Upper lobe of left lung (tissue), 6 donors: ENCODE results near the gene C1orf21. TPM values are rescaled to one million over a fixed set of nuclear protein-coding genes. Genes with fewer than 3 reads are reported as not detected.
A peak's percentile ranks its signal among the peaks of the same experiment; 100 is the strongest.

Source experiments
- ATAC-seq, 2 donors: fragments of 200-7000 bp; cut with Tn5 transposase; one replicate each; pipeline ENCODE4 v1.9.1; 2022; ENCODE audit warnings: mild to moderate bottlenecking in 2 of 2, moderate library complexity in 2 of 2; ENCODE audit not compliant: low FRiP score in 2 of 2
- DNase-seq, 2 donors: peaks; one replicate each; pipeline ENCODE4 v3.0.0-alpha.2; 2019 to 2020
- H3K27ac ChIP-seq, 4 donors: fragments of 200-600 bp; sonication (generic); one replicate each; pipeline ENCODE4 v1.5.1; 2016 to 2019
- H3K27me3 ChIP-seq, 4 donors: fragments of 200-600 bp; sonication (generic); one replicate each; pipeline ENCODE4 v1.5.1; 2017 to 2019
- H3K36me3 ChIP-seq, 4 donors: fragments of 200-600 bp; sonication (generic); one replicate each; pipeline ENCODE4 v1.5.1; 2016 to 2019
- H3K4me1 ChIP-seq, 4 donors: fragments of 200-600 bp; sonication (generic); one replicate each; pipeline ENCODE4 v1.5.1; 2018 to 2019
- H3K4me3 ChIP-seq, 4 donors: fragments of 200-600 bp; sonication (generic); one replicate each; pipeline ENCODE4 v1.5.1; 2017 to 2019; ENCODE audit warnings: mild to moderate bottlenecking in 2 of 4, moderate library complexity in 1 of 4
- H3K9me3 ChIP-seq, 4 donors: fragments of 200-600 bp; sonication (generic); one replicate each; pipeline ENCODE4 v1.5.1; 2018 to 2019
- CTCF ChIP-seq, 6 experiments: fragments of 450-650 bp in 4 of 6; fragments of 200-600 bp in 2 of 6; sonication (generic) in 2 of 6; IDR thresholded peaks; one replicate each; pipeline ENCODE4 v1.5.1; 2016 to 2019; ENCODE audit warnings: antibody characterized with exemption in 6 of 6
- EP300 ChIP-seq, 4 donors: sonication (generic); formaldehyde crosslinking; IDR thresholded peaks; one replicate each; pipeline ENCODE4 v1.5.1; 2017; ENCODE audit warnings: antibody characterized with exemption in 4 of 4, control low read depth in 2 of 4
- POLR2A ChIP-seq, 4 donors: fragments of 450-650 bp; IDR thresholded peaks; one replicate each; pipeline ENCODE4 v1.5.1; 2016 to 2017; ENCODE audit warnings: antibody characterized with exemption in 4 of 4, mild to moderate bottlenecking in 2 of 4
- POLR2AphosphoS5 ChIP-seq, 2 donors: sonication (generic); formaldehyde crosslinking; IDR thresholded peaks; one replicate each; pipeline ENCODE4 v1.5.1; 2017; ENCODE audit warnings: antibody characterized with exemption in 2 of 2
- WGBS, 2 donors: methylation state at CpG; one replicate each; pipeline ENCODE4 v1.1.5; 2017 to 2018; 5-methylcytosine and 5-hydroxymethylcytosine counted together
- total RNA-seq, 6 donors: library from RNA; depleted of rRNA in 4 of 6; stranded (reverse); fragments of >200 nt in 4 of 6; gene quantifications; one replicate each; pipeline versions ENCODE4 v1.1.0 to v1.2.1, GENCODE V29; 2016 to 2021
- donor health status: DM: no; HTN: no; CAD: no; lungs with moderate emphysema.
- donor health status: DM: no; HTN: yes; CAD: no; lungs with severe emphysema.

C1orf21 gene
- total RNA-seq, 6 donors from 2014 or later: 21.4 to 110 (median 49.2) TPM

DNA sequence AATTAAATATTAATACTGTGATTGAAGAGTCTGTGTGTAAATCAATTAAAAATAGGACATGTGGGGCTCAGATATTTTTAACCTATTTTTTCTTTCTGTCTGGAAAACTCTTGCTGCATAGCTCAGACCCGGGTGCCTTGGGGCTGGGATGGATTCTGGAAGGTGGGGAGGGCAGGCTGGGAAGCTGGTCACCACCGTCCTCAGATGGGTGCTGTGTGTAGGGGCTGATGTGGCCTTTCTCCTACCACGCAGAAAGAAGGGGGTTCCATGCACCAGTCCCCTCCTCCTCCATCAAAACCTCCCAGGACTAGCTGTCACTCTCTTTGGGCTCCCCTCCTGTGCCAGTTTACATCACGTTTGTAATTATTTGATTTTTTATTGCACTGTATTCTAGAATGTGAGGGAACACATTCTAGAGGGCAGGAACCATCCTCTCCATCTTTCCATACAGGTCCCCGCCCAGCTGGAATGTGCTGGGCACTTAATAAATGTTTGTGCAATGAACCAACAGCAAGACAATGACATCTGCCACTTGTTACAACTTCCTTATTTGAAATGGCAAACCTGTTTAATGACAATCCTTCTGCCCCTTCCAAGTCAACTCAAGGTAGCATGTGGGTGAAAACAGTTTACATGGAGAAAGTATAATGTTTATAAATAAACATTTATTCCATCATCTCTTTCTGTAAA is 263.5 kb downstream of the C1orf21 start:
- TF ChIP-seq POLR2AphosphoS5 (IDR thresholded peaks at IDR 0.05): no peak
- no peak overlapping the region for H3K4me3 ChIP-seq
- WGBS, 2 donors: 75% methylated on average over 5 of the region's 5 CpGs
- DNase-seq (no peak), ATAC-seq (no peak)
- no peaks in the 10 kb centered on the region for H3K9me3 ChIP-seq
- H3K27ac ChIP-seq: no peak overlapping the region
- H3K27me3 ChIP-seq: no peaks in the 10 kb centered on the region
- peaks cover 4 to 13% (median 7%) of the 10 kb centered on the region in 4 donors for H3K4me1 ChIP-seq
- H3K36me3 ChIP-seq: no peaks in the 10 kb centered on the region

DNA sequence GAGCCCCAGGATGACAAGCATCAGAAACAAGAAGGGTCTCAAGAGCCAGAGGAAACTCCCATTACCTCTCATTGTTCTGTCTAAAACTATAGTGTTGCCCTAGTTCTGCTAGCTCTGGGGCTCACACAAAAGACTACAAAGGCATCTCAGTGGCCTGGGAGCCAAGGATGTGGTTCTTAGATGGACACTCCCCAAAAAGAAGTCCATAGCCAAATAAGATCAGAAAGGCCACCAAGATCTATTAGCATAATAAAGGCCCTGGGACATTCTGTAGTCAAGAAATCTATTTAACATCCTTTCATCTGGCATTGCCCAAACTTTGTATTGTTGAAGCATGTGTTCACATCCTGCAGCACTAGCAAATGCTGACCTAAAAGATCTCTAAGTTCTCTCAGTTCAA is 268.4 kb downstream of the C1orf21 start:
- Histone ChIP-seq H3K36me3 (no peaks in the 10 kb centered on the region), H3K27me3 (no peaks in the 10 kb centered on the region), H3K4me3 (no peak overlapping the region), H3K9me3 (no peaks in the 10 kb centered on the region), H3K4me1 (peaks cover 0 to 4% (median 1%) of the 10 kb centered on the region in 4 donors), H3K27ac (no peak overlapping the region)
- ATAC-seq (no peak), DNase-seq (no peak)
- no peak for TF ChIP-seq CTCF (IDR thresholded peaks at IDR 0.05)

DNA sequence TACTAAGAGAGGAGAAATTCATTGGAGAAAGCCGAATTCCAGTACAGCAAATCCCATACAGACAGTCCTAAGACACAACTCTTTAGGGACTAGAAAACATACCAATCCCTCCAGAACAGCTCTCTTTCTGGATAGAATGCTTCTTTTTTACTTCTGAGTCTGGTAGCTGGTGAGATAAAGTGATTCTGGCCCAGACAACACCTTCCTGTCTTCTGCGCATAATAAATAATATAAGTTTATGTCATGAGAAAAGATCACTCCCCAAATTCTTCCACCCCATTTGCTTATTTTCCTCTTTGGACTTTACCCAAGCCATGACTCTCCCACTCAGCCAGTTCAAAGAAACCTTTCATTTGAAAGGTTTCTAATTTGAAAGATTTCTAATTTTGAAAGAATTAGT is 269.4 kb downstream of the C1orf21 start:
- peak in 1 of 2 donors; percentile 43 for ATAC-seq
- no peaks in the 10 kb centered on the region for H3K36me3 ChIP-seq
- 84 to 90% methylated on average over 2 of the region's 2 CpGs for WGBS, 2 donors
- no peaks in the 10 kb centered on the region for H3K4me1 ChIP-seq
- H3K27ac ChIP-seq: no peak overlapping the region
- H3K9me3 ChIP-seq: no peaks in the 10 kb centered on the region
- no peaks in the 10 kb centered on the region for H3K27me3 ChIP-seq
- H3K4me3 ChIP-seq: no peak overlapping the region
- no peak for DNase-seq
- no peak for TF ChIP-seq CTCF (IDR thresholded peaks at IDR 0.05)
- no peak for TF ChIP-seq EP300 (IDR thresholded peaks at IDR 0.05)
- no peak for TF ChIP-seq POLR2A (IDR thresholded peaks at IDR 0.05)
- TF ChIP-seq POLR2AphosphoS5 (IDR thresholded peaks at IDR 0.05): no peak

DNA sequence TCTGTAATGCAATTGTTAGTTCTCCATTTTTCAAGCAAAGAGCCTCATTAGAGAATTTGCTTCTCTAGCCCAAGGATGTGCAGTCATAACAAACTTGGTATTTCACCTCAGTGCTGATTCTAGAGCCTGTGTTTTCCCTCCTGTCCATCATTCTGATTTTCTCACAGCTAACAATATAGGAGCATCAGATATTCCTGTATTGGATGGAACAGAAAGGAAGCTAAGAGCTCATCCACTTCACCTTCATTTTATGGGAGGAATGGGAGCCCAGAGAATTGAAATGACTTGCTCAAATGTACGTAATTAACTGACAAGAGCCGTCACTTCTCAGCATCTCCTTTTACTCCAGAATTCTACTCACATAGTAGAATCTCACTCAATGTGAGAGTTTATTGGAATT is 271.2 kb downstream of the C1orf21 start:
- no peak for DNase-seq
- ATAC-seq: no peak
- Histone ChIP-seq H3K9me3 (no peaks in the 10 kb centered on the region), H3K27me3 (no peaks in the 10 kb centered on the region), H3K4me1 (no peaks in the 10 kb centered on the region), H3K4me3 (no peak overlapping the region), H3K36me3 (no peaks in the 10 kb centered on the region), H3K27ac (no peak overlapping the region)
- 92 to 96% methylated on average over 2 of the region's 2 CpGs for WGBS, 2 donors
- TF ChIP-seq CTCF (IDR thresholded peaks at IDR 0.05) (no peak), EP300 (IDR thresholded peaks at IDR 0.05) (no peak), POLR2AphosphoS5 (IDR thresholded peaks at IDR 0.05) (no peak), POLR2A (IDR thresholded peaks at IDR 0.05) (no peak)

GRCh38 chr1:184660462-184661191 is 273.8 kb downstream of the C1orf21 start:
- DNase-seq (peak in 1 of 2 donors; percentile 34), ATAC-seq (no peak)
- Histone ChIP-seq H3K9me3 (no peaks in the 10 kb centered on the region), H3K4me1 (peaks cover 7 to 14% (median 8%) of the 10 kb centered on the region in 4 donors), H3K27ac (no peak overlapping the region), H3K27me3 (no peaks in the 10 kb centered on the region), H3K4me3 (no peak overlapping the region), H3K36me3 (no peaks in the 10 kb centered on the region)
- WGBS, 2 donors: 94 to 96% methylated on average over 2 of the region's 2 CpGs
- TF ChIP-seq EP300 (IDR thresholded peaks at IDR 0.05): no peak
- TF ChIP-seq POLR2AphosphoS5 (IDR thresholded peaks at IDR 0.05): no peak
- TF ChIP-seq CTCF (IDR thresholded peaks at IDR 0.05): no peak
- no peak for TF ChIP-seq POLR2A (IDR thresholded peaks at IDR 0.05)
